ENCODE measurements around the gene CCNQ.
A peak's percentile ranks its signal among the peaks of the same experiment; 100 is the strongest.

Gene CCNQ

GRCh38 chrX:153598541-153599191, at the start of gene CCNQ:
CCNQ (minus strand) TSS chrX:153599139; CDS start chrX:153599073, 66 bp downstream.
- DNase-seq, result peak; percentile 3

GRCh38 chrX:153647461-153648357, 48.8 kb upstream of the CCNQ start:
- DNase-seq, result no peak

GRCh38 chrX:153646620-153647373, 47.9 kb upstream of the CCNQ start, which contains the start of gene DUSP9:
DUSP9 (plus strand) TSS chrX:153647203; CDS start chrX:153647954, 751 bp downstream.
- DNase-seq, result peak; percentile 7

GRCh38 chrX:153645921-153646488, 47.1 kb upstream of the CCNQ start:
- DNase-seq, result no peak

- DNase-seq, result no peak
Measured at GRCh38 chrX:153645151-153645550, 46.2 kb upstream of the CCNQ start.

- no peak for DNase-seq
Measured at GRCh38 chrX:153644356-153645125, 45.6 kb upstream of the CCNQ start.

- no peak for DNase-seq
Measured at GRCh38 chrX:153643431-153644351, 44.8 kb upstream of the CCNQ start.

- no peak for DNase-seq
Measured at GRCh38 chrX:153642655-153643430, 43.9 kb upstream of the CCNQ start.

GRCh38 chrX:153642051-153642654, 43.2 kb upstream of the CCNQ start:
- no peak for DNase-seq

- no peak for DNase-seq
Measured at GRCh38 chrX:153641627-153642026, 42.7 kb upstream of the CCNQ start.

- DNase-seq, result no peak
Measured at GRCh38 chrX:153640736-153641575, 42.0 kb upstream of the CCNQ start.

- no peak for DNase-seq
Measured at GRCh38 chrX:153640045-153640686, 41.2 kb upstream of the CCNQ start.

GRCh38 chrX:153639177-153640044, 40.5 kb upstream of the CCNQ start:
- DNase-seq, result no peak

- DNase-seq, result no peak
Measured at GRCh38 chrX:153638436-153639176, 39.7 kb upstream of the CCNQ start.

- no peak for DNase-seq
Measured at GRCh38 chrX:153638041-153638371, 39.1 kb upstream of the CCNQ start.

Data from fibroblast of skin of right quadriceps (primary cell).